Epithelial cell of esophagus (primary cell): ENCODE data around the gene SPRR2E.

Experiments used
- DNase-seq: peaks from one replicate; pipeline ENCODE4 v3.0.0; 2010; ENCODE audit warnings: low read depth
- H3K4me3 ChIP-seq: 2 replicates; pipeline ENCODE4 v1.5.1; 2011; ENCODE audit warnings: mild to moderate bottlenecking, low read length, control low read depth
- TF ChIP-seq, protein P1 (sequence below): IDR thresholded peaks from 2 replicates; pipeline ENCODE4 v1.5.1; 2011; ENCODE audit warnings: low read depth, mild to moderate bottlenecking, low read length, control low read depth, inconsistent platforms; ENCODE audit not compliant: insufficient read depth; ENCODE audit errors: missing control alignments

The SPRR2E gene

GRCh38 chr1:153049211-153049610 is 45.1 kb downstream of the SPRR2E start:
- TF ChIP-seq, protein P1, sequence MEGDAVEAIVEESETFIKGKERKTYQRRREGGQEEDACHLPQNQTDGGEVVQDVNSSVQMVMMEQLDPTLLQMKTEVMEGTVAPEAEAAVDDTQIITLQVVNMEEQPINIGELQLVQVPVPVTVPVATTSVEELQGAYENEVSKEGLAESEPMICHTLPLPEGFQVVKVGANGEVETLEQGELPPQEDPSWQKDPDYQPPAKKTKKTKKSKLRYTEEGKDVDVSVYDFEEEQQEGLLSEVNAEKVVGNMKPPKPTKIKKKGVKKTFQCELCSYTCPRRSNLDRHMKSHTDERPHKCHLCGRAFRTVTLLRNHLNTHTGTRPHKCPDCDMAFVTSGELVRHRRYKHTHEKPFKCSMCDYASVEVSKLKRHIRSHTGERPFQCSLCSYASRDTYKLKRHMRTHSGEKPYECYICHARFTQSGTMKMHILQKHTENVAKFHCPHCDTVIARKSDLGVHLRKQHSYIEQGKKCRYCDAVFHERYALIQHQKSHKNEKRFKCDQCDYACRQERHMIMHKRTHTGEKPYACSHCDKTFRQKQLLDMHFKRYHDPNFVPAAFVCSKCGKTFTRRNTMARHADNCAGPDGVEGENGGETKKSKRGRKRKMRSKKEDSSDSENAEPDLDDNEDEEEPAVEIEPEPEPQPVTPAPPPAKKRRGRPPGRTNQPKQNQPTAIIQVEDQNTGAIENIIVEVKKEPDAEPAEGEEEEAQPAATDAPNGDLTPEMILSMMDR: no peak
- no peak overlapping the region for H3K4me3 ChIP-seq
- no peak for DNase-seq
